ENCODE measurements around the gene SHMT2.

The SHMT2 gene

GRCh38 chr12:57224278-57224972 is 5.1 kb upstream of the SHMT2 start:
- H3K27ac Mint-ChIP-seq = no peak overlapping the region
- peaks cover 4% of the 10 kb centered on the region for H3K36me3 Mint-ChIP-seq (ENCODE audit: low read depth)
- no peaks in the 10 kb centered on the region for H3K9me3 Mint-ChIP-seq
- no peak overlapping the region for H3K4me3 Mint-ChIP-seq
- H3K27me3 Mint-ChIP-seq (ENCODE audit: low read depth) = peaks cover 76% of the 10 kb centered on the region
- peaks cover 47% of the 10 kb centered on the region for H3K4me1 Mint-ChIP-seq (ENCODE audit: low read depth)

- peaks cover 10% of the 10 kb centered on the region for H3K36me3 Mint-ChIP-seq (ENCODE audit: low read depth)
- H3K27ac Mint-ChIP-seq = peak overlapping the region; percentile 9
- H3K27me3 Mint-ChIP-seq (ENCODE audit: low read depth) = peaks cover 71% of the 10 kb centered on the region
- H3K9me3 Mint-ChIP-seq = no peaks in the 10 kb centered on the region
- H3K4me1 Mint-ChIP-seq (ENCODE audit: low read depth) = peaks cover 48% of the 10 kb centered on the region
- H3K4me3 Mint-ChIP-seq = peak overlapping the region; percentile 28
Measured at GRCh38 chr12:57224973-57225679, 4.4 kb upstream of the SHMT2 start.

- peak overlapping the region; percentile 9 for H3K27ac Mint-ChIP-seq
- peaks cover 52% of the 10 kb centered on the region for H3K4me1 Mint-ChIP-seq (ENCODE audit: low read depth)
- no peaks in the 10 kb centered on the region for H3K9me3 Mint-ChIP-seq
- H3K36me3 Mint-ChIP-seq (ENCODE audit: low read depth) = peaks cover 16% of the 10 kb centered on the region
- H3K27me3 Mint-ChIP-seq (ENCODE audit: low read depth) = peaks cover 67% of the 10 kb centered on the region
- H3K4me3 Mint-ChIP-seq = peak overlapping the region; percentile 28
Measured at GRCh38 chr12:57225680-57226210, 3.8 kb upstream of the SHMT2 start.

- Mint-ChIP-seq H3K4me1 (ENCODE audit: low read depth) (peaks cover 52% of the 10 kb centered on the region), H3K4me3 (peak overlapping the region; percentile 71), H3K9me3 (no peaks in the 10 kb centered on the region), H3K27me3 (ENCODE audit: low read depth) (peaks cover 57% of the 10 kb centered on the region), H3K36me3 (ENCODE audit: low read depth) (peaks cover 17% of the 10 kb centered on the region), H3K27ac (no peak overlapping the region)
Measured at GRCh38 chr12:57226588-57227314, 2.8 kb upstream of the SHMT2 start.

GRCh38 chr12:57227315-57228115 is 2.0 kb upstream of the SHMT2 start:
- H3K9me3 Mint-ChIP-seq = no peaks in the 10 kb centered on the region
- H3K27me3 Mint-ChIP-seq (ENCODE audit: low read depth) = peaks cover 49% of the 10 kb centered on the region
- no peak overlapping the region for H3K4me3 Mint-ChIP-seq
- peaks cover 52% of the 10 kb centered on the region for H3K4me1 Mint-ChIP-seq (ENCODE audit: low read depth)
- H3K27ac Mint-ChIP-seq = peak overlapping the region; percentile 4
- peaks cover 18% of the 10 kb centered on the region for H3K36me3 Mint-ChIP-seq (ENCODE audit: low read depth)

- H3K4me3 Mint-ChIP-seq = peak overlapping the region; percentile 99
- H3K9me3 Mint-ChIP-seq = no peaks in the 10 kb centered on the region
- H3K27ac Mint-ChIP-seq = peak overlapping the region; percentile 95
- peaks cover 45% of the 10 kb centered on the region for H3K4me1 Mint-ChIP-seq (ENCODE audit: low read depth)
- peaks cover 33% of the 10 kb centered on the region for H3K36me3 Mint-ChIP-seq (ENCODE audit: low read depth)
- H3K27me3 Mint-ChIP-seq (ENCODE audit: low read depth) = peaks cover 33% of the 10 kb centered on the region
Measured at GRCh38 chr12:57229046-57229633, 371 bp upstream of the SHMT2 start.

GRCh38 chr12:57230381-57231155 is 1.1 kb downstream of the SHMT2 start:
- H3K4me1 Mint-ChIP-seq (ENCODE audit: low read depth) = peaks cover 41% of the 10 kb centered on the region
- peaks cover 20% of the 10 kb centered on the region for H3K27me3 Mint-ChIP-seq (ENCODE audit: low read depth)
- peak overlapping the region; percentile 99 for H3K4me3 Mint-ChIP-seq
- H3K36me3 Mint-ChIP-seq (ENCODE audit: low read depth) = peaks cover 39% of the 10 kb centered on the region
- H3K9me3 Mint-ChIP-seq = no peaks in the 10 kb centered on the region
- peak overlapping the region; percentile 95 for H3K27ac Mint-ChIP-seq

GRCh38 chr12:57231276-57232021 is 1.9 kb downstream of the SHMT2 start:
- no peaks in the 10 kb centered on the region for H3K9me3 Mint-ChIP-seq
- no peak overlapping the region for H3K27ac Mint-ChIP-seq
- peak overlapping the region; percentile 99 for H3K4me3 Mint-ChIP-seq
- H3K4me1 Mint-ChIP-seq (ENCODE audit: low read depth) = peaks cover 40% of the 10 kb centered on the region
- H3K27me3 Mint-ChIP-seq (ENCODE audit: low read depth) = peaks cover 11% of the 10 kb centered on the region
- H3K36me3 Mint-ChIP-seq (ENCODE audit: low read depth) = peaks cover 39% of the 10 kb centered on the region

- no peak overlapping the region for H3K4me3 Mint-ChIP-seq
- peaks cover 41% of the 10 kb centered on the region for H3K36me3 Mint-ChIP-seq (ENCODE audit: low read depth)
Measured at GRCh38 chr12:57232156-57232756, 2.7 kb downstream of the SHMT2 start.

GRCh38 chr12:57233357-57234232 is 4.1 kb downstream of the SHMT2 start:
- H3K4me1 Mint-ChIP-seq (ENCODE audit: low read depth) = peaks cover 40% of the 10 kb centered on the region
- no peaks in the 10 kb centered on the region for H3K9me3 Mint-ChIP-seq
- peaks cover 45% of the 10 kb centered on the region for H3K36me3 Mint-ChIP-seq (ENCODE audit: low read depth)
- no peak overlapping the region for H3K4me3 Mint-ChIP-seq
- H3K27me3 Mint-ChIP-seq (ENCODE audit: low read depth) = peaks cover 14% of the 10 kb centered on the region
- H3K27ac Mint-ChIP-seq = no peak overlapping the region

More at GRCh38 chr12:57232156-57232756, 2.7 kb downstream of the SHMT2 start:
- Mint-ChIP-seq H3K4me1 (ENCODE audit: low read depth) (peaks cover 40% of the 10 kb centered on the region), H3K9me3 (no peaks in the 10 kb centered on the region), H3K27me3 (ENCODE audit: low read depth) (peaks cover 9% of the 10 kb centered on the region), H3K27ac (no peak overlapping the region)

- Mint-ChIP-seq H3K4me3 (no peak overlapping the region), H3K36me3 (ENCODE audit: low read depth) (peaks cover 45% of the 10 kb centered on the region), H3K4me1 (ENCODE audit: low read depth) (peaks cover 38% of the 10 kb centered on the region), H3K27me3 (ENCODE audit: low read depth) (peaks cover 18% of the 10 kb centered on the region), H3K27ac (peak overlapping the region; percentile 45), H3K9me3 (no peaks in the 10 kb centered on the region)
Measured at GRCh38 chr12:57234233-57234570, 4.7 kb downstream of the SHMT2 start.
